NB4 (cell line): ENCODE results near the gene SPOCK2.

Source experiments
- DNase-seq: peaks from one replicate; pipeline ENCODE4 v3.0.0; 2010; ENCODE audit warnings: low read depth
- H3K4me3 ChIP-seq: one replicate; pipeline ENCODE4 v1.5.1; 2011; ENCODE audit warnings: mild to moderate bottlenecking, low read depth, low read length, moderate library complexity
- MYC ChIP-seq: IDR thresholded peaks from 2 replicates; pipeline ENCODE4 v1.6.1; 2011; ENCODE audit warnings: low read depth, low read length
- POLR2A ChIP-seq: IDR thresholded peaks from 2 replicates; pipeline ENCODE4 v1.6.1; 2011; ENCODE audit warnings: mild to moderate bottlenecking; ENCODE audit not compliant: insufficient read length; ENCODE audit errors: extremely low read depth
- TF ChIP-seq, protein P1 (sequence below): IDR thresholded peaks from one replicate; pipeline ENCODE4 v1.5.1; 2012; ENCODE audit warnings: low read depth, low read length
- TF ChIP-seq, protein P2 (sequence below): IDR thresholded peaks from 2 replicates; pipeline ENCODE4 v1.6.1; 2011; ENCODE audit warnings: low read depth, low read length

SPOCK2 gene

DNA sequence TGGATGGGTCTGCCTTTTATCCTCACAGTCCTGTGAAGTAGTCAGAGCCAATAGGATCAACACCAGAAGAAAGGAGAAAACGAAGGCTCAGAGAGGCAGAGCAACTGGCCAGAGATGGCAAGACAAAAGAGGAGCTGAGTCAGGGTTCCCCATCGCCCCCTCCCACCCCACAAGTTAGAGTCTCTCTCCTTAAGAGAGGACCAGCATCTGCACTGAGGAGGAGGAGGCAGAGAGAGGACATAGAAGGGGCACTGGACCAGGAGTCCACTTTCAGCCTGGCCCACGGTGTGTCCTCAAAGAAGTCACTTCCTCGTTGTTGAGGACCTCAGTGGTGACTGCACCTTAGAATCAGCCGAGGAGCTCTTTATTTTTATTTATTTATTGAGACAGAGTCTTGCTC is 11.6 kb downstream of the SPOCK2 start:
- no peak overlapping the region for H3K4me3 ChIP-seq
- TF ChIP-seq, protein P1, sequence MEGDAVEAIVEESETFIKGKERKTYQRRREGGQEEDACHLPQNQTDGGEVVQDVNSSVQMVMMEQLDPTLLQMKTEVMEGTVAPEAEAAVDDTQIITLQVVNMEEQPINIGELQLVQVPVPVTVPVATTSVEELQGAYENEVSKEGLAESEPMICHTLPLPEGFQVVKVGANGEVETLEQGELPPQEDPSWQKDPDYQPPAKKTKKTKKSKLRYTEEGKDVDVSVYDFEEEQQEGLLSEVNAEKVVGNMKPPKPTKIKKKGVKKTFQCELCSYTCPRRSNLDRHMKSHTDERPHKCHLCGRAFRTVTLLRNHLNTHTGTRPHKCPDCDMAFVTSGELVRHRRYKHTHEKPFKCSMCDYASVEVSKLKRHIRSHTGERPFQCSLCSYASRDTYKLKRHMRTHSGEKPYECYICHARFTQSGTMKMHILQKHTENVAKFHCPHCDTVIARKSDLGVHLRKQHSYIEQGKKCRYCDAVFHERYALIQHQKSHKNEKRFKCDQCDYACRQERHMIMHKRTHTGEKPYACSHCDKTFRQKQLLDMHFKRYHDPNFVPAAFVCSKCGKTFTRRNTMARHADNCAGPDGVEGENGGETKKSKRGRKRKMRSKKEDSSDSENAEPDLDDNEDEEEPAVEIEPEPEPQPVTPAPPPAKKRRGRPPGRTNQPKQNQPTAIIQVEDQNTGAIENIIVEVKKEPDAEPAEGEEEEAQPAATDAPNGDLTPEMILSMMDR = no peak
- TF ChIP-seq POLR2A = no peak
- TF ChIP-seq, protein P2, sequence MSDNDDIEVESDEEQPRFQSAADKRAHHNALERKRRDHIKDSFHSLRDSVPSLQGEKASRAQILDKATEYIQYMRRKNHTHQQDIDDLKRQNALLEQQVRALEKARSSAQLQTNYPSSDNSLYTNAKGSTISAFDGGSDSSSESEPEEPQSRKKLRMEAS = no peak
- no peak for TF ChIP-seq MYC
- DNase-seq = no peak

DNA sequence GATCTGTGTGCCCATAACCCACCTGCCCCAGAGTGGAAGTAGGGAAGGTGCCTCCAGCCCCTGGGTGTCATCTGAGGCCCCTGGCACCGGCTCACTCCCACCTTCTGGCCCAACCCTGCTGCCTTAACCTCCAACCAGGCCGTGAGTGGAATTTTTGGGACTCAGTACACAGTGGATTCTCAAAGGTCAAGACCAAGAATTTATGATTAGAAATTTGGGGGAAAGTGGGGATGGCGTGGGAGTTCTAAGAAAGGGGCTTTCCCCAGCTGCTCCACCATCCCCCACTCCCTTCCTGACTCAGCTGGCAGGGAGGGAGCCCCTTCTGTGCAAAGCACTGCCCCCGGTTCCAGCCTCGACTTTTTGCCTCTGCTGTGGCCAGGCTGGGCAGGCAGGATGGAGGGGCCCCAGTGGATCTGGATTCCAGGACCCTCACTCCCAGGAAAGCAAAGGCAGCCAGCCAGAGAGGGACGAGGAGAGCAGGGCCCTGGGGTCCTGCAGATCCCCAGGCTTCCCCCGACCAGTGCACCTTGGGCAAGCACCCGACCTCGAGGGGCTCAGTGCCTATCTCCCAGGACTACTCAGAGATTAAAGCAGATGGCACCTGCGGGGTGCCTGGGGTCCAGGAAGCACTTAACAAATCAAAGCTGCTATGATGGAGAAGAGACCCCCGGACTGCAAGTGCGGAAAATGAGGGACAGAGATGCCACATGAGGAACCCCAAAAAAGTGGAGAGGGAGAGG is 12.8 kb downstream of the SPOCK2 start:
- H3K4me3 ChIP-seq = no peak overlapping the region
- TF ChIP-seq MYC = no peak
- TF ChIP-seq, protein P1 = no peak
- no peak for TF ChIP-seq POLR2A
- DNase-seq = no peak

DNA sequence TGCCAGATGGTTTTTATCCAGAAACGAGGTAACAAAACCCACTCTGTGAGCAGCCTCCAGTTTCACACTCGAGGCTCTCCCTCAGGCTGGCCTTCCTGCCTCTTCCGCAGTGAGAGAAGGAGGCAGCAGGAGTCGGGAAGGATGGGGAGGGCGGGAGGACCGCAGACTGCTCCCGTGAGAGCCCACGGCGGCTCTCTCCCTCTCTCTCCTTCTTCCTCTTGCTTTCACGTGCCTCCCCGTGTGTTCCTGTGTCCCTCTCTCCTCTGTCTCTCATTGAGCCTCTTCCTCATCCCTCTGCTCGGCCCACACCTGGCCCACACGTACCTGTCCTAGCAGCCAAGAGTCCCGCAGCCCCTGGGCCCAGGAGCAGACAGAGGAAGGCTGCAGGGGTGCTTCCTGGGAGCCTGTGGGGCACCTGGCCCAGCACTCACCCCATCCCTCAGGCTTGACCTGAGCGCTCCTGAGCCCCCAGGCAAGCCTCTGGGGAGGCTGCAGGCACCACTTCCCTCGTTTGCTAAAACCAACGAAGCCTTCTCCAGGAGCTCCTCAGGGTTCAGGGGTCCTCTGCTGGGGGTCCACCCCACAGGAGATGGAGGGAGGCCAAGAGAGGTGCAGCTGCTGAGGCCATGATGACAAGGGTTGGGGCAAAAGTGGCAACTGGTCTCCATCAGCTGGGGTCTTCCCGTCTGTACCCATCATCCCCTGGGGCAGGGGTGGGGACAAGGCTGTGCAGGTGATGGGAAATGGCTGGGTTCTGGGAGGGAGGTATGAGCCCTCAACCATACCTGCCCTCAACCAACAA is 13.6 kb downstream of the SPOCK2 start:
- TF ChIP-seq, protein P1 = no peak
- no peak for TF ChIP-seq MYC
- TF ChIP-seq, protein P2 = no peak
- no peak for TF ChIP-seq POLR2A
- no peak overlapping the region for H3K4me3 ChIP-seq
- DNase-seq = no peak

DNA sequence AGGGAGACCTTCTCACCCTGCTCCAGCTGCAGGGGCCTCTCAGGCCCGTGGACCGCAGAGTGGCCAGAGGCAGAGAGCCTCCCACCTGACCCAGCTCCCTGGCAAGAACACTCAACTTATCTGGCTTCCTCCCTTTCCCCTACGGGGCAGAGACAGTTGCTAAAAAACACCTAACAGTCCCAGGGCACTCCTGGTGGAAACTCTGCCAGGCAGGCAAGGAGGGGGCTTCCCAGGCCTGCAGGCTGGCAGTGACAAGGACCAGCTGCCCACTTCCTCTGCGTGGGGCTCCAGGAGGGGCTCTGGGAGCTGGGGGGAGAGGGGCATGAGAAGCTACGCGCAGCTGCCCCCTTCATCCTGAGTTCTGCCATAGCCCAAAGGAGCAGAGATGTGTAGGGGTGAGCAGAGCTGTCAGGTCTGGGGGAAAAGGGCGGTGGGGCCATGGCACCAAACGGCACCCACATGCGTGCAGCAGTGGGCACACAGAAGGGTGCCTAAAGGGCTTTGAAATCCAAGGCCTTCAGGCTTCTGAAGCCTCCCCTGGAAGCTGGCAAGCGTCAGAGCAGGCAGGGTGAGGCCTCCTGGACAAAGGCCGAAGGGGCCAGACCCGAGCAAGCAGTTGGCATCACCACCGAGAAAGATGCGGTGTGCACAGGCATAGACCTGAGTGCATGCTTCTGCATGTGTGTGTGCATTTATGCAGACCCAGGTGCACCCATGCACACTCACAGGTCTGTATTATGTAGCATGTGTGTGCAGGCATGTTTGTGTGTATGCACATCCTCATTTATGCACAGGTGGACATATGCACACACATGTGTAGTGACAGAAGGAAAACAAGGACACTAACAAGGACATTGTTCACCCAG is 14.4 kb downstream of the SPOCK2 start:
- no peak for DNase-seq
- no peak overlapping the region for H3K4me3 ChIP-seq
- TF ChIP-seq, protein P2 = no peak
- no peak for TF ChIP-seq MYC
- TF ChIP-seq POLR2A = no peak
- TF ChIP-seq, protein P1 = no peak

DNA sequence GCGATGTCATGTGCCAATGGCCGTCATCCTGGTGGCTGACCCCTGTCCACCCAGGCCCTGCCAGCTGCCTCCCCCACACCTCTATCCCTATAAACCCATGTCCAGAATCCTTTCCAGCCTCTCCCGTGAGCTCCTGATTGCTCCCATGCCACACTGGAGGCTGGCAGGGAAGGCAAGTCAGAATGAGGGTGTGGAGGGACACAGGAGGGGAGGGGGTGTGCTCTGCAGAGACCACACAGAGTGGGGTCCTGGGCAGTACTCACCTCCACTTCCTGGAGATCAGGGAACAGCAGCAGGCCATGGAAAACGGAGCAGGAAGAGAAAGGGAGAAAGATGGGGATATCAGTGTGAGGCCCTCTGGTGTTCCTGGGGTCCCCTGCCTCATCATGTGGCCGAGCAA is 15.7 kb downstream of the SPOCK2 start:
- TF ChIP-seq MYC (no peak), POLR2A (no peak)
- TF ChIP-seq, protein P2 = no peak
- TF ChIP-seq, protein P1 = no peak
- no peak overlapping the region for H3K4me3 ChIP-seq
- no peak for DNase-seq
